ENCODE measurements around the gene ANKRD55.

Gene ANKRD55

DNA sequence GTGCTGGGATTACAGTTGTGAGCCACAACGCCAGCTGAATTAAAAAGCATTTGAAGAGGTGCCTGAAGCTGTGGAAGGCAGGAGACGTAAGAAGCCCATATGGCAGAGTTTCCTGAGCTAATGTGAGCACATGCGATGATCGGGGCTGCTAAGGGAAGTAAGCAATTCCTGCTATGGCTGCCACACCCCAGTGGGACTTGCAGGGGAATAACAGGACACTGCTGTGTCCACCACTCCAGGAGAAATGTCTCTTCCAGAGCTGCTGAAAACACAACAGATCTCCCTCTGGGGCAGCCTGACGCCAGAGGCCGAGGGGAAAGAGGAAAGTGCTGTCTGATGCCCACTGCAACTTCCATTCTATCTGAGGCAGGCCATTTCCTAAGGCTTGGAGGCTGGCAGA, 46.2 kb upstream of the ANKRD55 start:
- Histone ChIP-seq H3K14ac (ENCODE audit: low read length) (no peak overlapping the region), H3K18ac (ENCODE audit: low read length) (peak overlapping the region; percentile 0), H3K27ac (replicated peaks; ENCODE audit: low read length) (no peak overlapping the region), H3K9ac (ENCODE audit: low read depth, low read length, poor library complexity) (no peak overlapping the region), H4K91ac (ENCODE audit: low read depth, low read length, poor library complexity) (no peak overlapping the region), H2BK12ac (ENCODE audit: low read length) (no peak overlapping the region), H4K8ac (ENCODE audit: low read depth, low read length) (no peak overlapping the region), H2BK120ac (ENCODE audit: low read depth, low read length) (no peak overlapping the region), H3K4ac (ENCODE audit: low read length) (no peak overlapping the region), H3K79me1 (ENCODE audit: low read depth, low read length) (no peaks in the 10 kb centered on the region), H3K23ac (ENCODE audit: low read depth, low read length, poor library complexity) (no peak overlapping the region), H3K4me2 (ENCODE audit: insufficient read depth, low read length, poor library complexity, severe bottlenecking) (no peak overlapping the region), H3K4me3 (ENCODE audit: low read length in 2 of 2) (no peak overlapping the region), H2BK15ac (ENCODE audit: low read length) (no peak overlapping the region), H3K9me3 (replicated peaks in 1 of 2; ENCODE audit: control insufficient read depth in 2 of 2, insufficient read depth in 1 of 2, low read depth in 1 of 2, low read length in 2 of 2) (peaks cover 0 to 1% of the 10 kb centered on the region in 2 donors), H3K36me3 (replicated peaks in 1 of 2; ENCODE audit: control insufficient read depth in 2 of 2, insufficient read depth in 2 of 2, low read length in 2 of 2) (no peaks in the 10 kb centered on the region), H2AK5ac (ENCODE audit: low read depth, low read length) (no peak overlapping the region), H2AFZ (ENCODE audit: low read length) (no peak overlapping the region), H2BK5ac (ENCODE audit: low read length) (no peak overlapping the region), H3K27me3 (ENCODE audit: control insufficient read depth in 3 of 3, insufficient read depth in 3 of 3, low read depth in 1 of 3, low read length in 3 of 3) (no peaks in the 10 kb centered on the region), H3K4me1 (ENCODE audit: control insufficient read depth in 2 of 2, insufficient read depth in 1 of 2, low read depth in 1 of 2, low read length in 2 of 2) (peaks cover 0 to 17% of the 10 kb centered on the region in 2 donors)
- no peak for DNase-seq (ENCODE audit: low spot score)
- no CpG with 5 or more reads among the region's 6 CpGs for WGBS, 2 donors (ENCODE audit: extremely low coverage in 2 of 2, insufficient read length in 2 of 2, insufficient replicate concordance in 1 of 2)

- no peaks in the 10 kb centered on the region for H3K27me3 ChIP-seq (ENCODE audit: control insufficient read depth in 3 of 3, insufficient read depth in 3 of 3, low read depth in 1 of 3, low read length in 3 of 3)
- no CpG with 5 or more reads among the region's 7 CpGs for WGBS, 2 donors (ENCODE audit: extremely low coverage in 2 of 2, insufficient read length in 2 of 2, insufficient replicate concordance in 1 of 2)
- H2BK5ac ChIP-seq (ENCODE audit: low read length), result no peak overlapping the region
- H4K8ac ChIP-seq (ENCODE audit: low read depth, low read length), result no peak overlapping the region
- H2BK120ac ChIP-seq (ENCODE audit: low read depth, low read length), result no peak overlapping the region
- H3K4me2 ChIP-seq (ENCODE audit: insufficient read depth, low read length, poor library complexity, severe bottlenecking), result no peak overlapping the region
- no peak overlapping the region for H3K23ac ChIP-seq (ENCODE audit: low read depth, low read length, poor library complexity)
- no peak overlapping the region for H2BK12ac ChIP-seq (ENCODE audit: low read length)
- no peak overlapping the region for H3K14ac ChIP-seq (ENCODE audit: low read length)
- H3K36me3 ChIP-seq (replicated peaks in 1 of 2; ENCODE audit: control insufficient read depth in 2 of 2, insufficient read depth in 2 of 2, low read length in 2 of 2), result no peaks in the 10 kb centered on the region
- peak overlapping the region; percentile 77 for H3K27ac ChIP-seq (replicated peaks; ENCODE audit: low read length)
- H2BK15ac ChIP-seq (ENCODE audit: low read length), result no peak overlapping the region
- peak; percentile 69 for DNase-seq (ENCODE audit: low spot score)
- peak overlapping the region; percentile 58 for H2AFZ ChIP-seq (ENCODE audit: low read length)
- no peak overlapping the region for H3K4me3 ChIP-seq (ENCODE audit: low read length in 2 of 2)
- H3K4me1 ChIP-seq (ENCODE audit: control insufficient read depth in 2 of 2, insufficient read depth in 1 of 2, low read depth in 1 of 2, low read length in 2 of 2), result peaks cover 0 to 20% of the 10 kb centered on the region in 2 donors
- no peak overlapping the region for H3K9ac ChIP-seq (ENCODE audit: low read depth, low read length, poor library complexity)
- H3K4ac ChIP-seq (ENCODE audit: low read length), result no peak overlapping the region
- no peak overlapping the region for H4K91ac ChIP-seq (ENCODE audit: low read depth, low read length, poor library complexity)
- no peaks in the 10 kb centered on the region for H3K9me3 ChIP-seq (replicated peaks in 1 of 2; ENCODE audit: control insufficient read depth in 2 of 2, insufficient read depth in 1 of 2, low read depth in 1 of 2, low read length in 2 of 2)
- H2AK5ac ChIP-seq (ENCODE audit: low read depth, low read length), result no peak overlapping the region
- H3K18ac ChIP-seq (ENCODE audit: low read length), result no peak overlapping the region
- H3K79me1 ChIP-seq (ENCODE audit: low read depth, low read length), result no peaks in the 10 kb centered on the region
Observed at GRCh38 chr5:56278335-56278753, 45.2 kb upstream of the ANKRD55 start.

- H4K8ac ChIP-seq (ENCODE audit: low read depth, low read length), result no peak overlapping the region
- H3K4me3 ChIP-seq (ENCODE audit: low read length in 2 of 2), result no peak overlapping the region
- peak overlapping the region; percentile 4 for H2AK5ac ChIP-seq (ENCODE audit: low read depth, low read length)
- no peak overlapping the region for H2BK5ac ChIP-seq (ENCODE audit: low read length)
- H3K9me3 ChIP-seq (replicated peaks in 1 of 2; ENCODE audit: control insufficient read depth in 2 of 2, insufficient read depth in 1 of 2, low read depth in 1 of 2, low read length in 2 of 2), result no peaks in the 10 kb centered on the region
- H2BK120ac ChIP-seq (ENCODE audit: low read depth, low read length), result no peak overlapping the region
- H3K9ac ChIP-seq (ENCODE audit: low read depth, low read length, poor library complexity), result no peak overlapping the region
- H3K79me1 ChIP-seq (ENCODE audit: low read depth, low read length), result no peaks in the 10 kb centered on the region
- no peak overlapping the region for H3K4me2 ChIP-seq (ENCODE audit: insufficient read depth, low read length, poor library complexity, severe bottlenecking)
- H3K23ac ChIP-seq (ENCODE audit: low read depth, low read length, poor library complexity), result no peak overlapping the region
- H3K27me3 ChIP-seq (ENCODE audit: control insufficient read depth in 3 of 3, insufficient read depth in 3 of 3, low read depth in 1 of 3, low read length in 3 of 3), result no peaks in the 10 kb centered on the region
- no peak overlapping the region for H3K4ac ChIP-seq (ENCODE audit: low read length)
- no peaks in the 10 kb centered on the region for H3K36me3 ChIP-seq (replicated peaks in 1 of 2; ENCODE audit: control insufficient read depth in 2 of 2, insufficient read depth in 2 of 2, low read length in 2 of 2)
- no peak overlapping the region for H4K91ac ChIP-seq (ENCODE audit: low read depth, low read length, poor library complexity)
- no peak for DNase-seq (ENCODE audit: low spot score)
- no peak overlapping the region for H3K14ac ChIP-seq (ENCODE audit: low read length)
- H3K4me1 ChIP-seq (ENCODE audit: control insufficient read depth in 2 of 2, insufficient read depth in 1 of 2, low read depth in 1 of 2, low read length in 2 of 2), result peaks cover 0 to 18% of the 10 kb centered on the region in 2 donors
- H3K27ac ChIP-seq (replicated peaks; ENCODE audit: low read length), result peak overlapping the region; percentile 77
- no peak overlapping the region for H2BK15ac ChIP-seq (ENCODE audit: low read length)
- H3K18ac ChIP-seq (ENCODE audit: low read length), result peak overlapping the region; percentile 91
- WGBS, 2 donors (ENCODE audit: extremely low coverage in 2 of 2, insufficient read length in 2 of 2, insufficient replicate concordance in 1 of 2), result no CpG with 5 or more reads among the region's 2 CpGs
- H2BK12ac ChIP-seq (ENCODE audit: low read length), result no peak overlapping the region
- no peak overlapping the region for H2AFZ ChIP-seq (ENCODE audit: low read length)
Observed at GRCh38 chr5:56277573-56277972, 44.4 kb upstream of the ANKRD55 start.

DNA sequence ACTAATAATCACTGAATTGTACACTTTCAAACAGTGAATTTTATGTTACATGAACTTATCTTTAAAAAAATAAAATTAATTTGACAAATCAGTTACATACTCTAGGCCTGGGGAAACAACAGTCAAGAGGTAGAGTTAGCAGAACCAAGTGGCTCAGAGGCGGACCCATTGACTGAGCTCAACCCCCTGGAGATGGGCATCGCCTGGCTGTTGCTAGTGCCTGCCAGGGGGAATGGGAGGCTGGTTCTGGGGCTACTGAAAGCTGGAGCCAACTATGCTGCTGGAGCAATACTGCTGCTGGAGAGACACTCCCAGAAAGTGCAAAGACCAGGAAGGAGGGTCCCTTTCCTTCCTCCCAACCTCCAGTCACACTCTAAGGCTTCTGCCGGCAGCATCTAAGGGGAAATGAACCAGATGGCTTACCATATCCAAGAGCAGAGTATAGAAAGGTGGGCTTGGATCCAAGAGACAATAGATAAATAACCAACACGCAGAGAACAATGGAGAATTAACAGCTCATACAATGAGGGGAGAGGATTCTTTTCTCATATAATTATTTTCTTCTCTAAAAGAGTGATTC, 40.3 kb upstream of the ANKRD55 start:
- peaks cover 0 to 8% of the 10 kb centered on the region in 2 donors for H3K4me1 ChIP-seq (ENCODE audit: control insufficient read depth in 2 of 2, insufficient read depth in 1 of 2, low read depth in 1 of 2, low read length in 2 of 2)
- no peak for DNase-seq (ENCODE audit: low spot score)
- peak overlapping the region; percentile 73 for H2AK5ac ChIP-seq (ENCODE audit: low read depth, low read length)
- no peak overlapping the region for H3K23ac ChIP-seq (ENCODE audit: low read depth, low read length, poor library complexity)
- peak overlapping the region; percentile 27 for H2BK120ac ChIP-seq (ENCODE audit: low read depth, low read length)
- no peak overlapping the region for H3K14ac ChIP-seq (ENCODE audit: low read length)
- peak overlapping the region; percentile 49 for H3K18ac ChIP-seq (ENCODE audit: low read length)
- no peak overlapping the region for H4K91ac ChIP-seq (ENCODE audit: low read depth, low read length, poor library complexity)
- no peak overlapping the region for H3K4ac ChIP-seq (ENCODE audit: low read length)
- no peak overlapping the region for H3K4me2 ChIP-seq (ENCODE audit: insufficient read depth, low read length, poor library complexity, severe bottlenecking)
- H2BK12ac ChIP-seq (ENCODE audit: low read length), result no peak overlapping the region
- H3K4me3 ChIP-seq (ENCODE audit: low read length in 2 of 2), result no peak overlapping the region
- H3K36me3 ChIP-seq (replicated peaks in 1 of 2; ENCODE audit: control insufficient read depth in 2 of 2, insufficient read depth in 2 of 2, low read length in 2 of 2), result no peaks in the 10 kb centered on the region
- H3K9me3 ChIP-seq (replicated peaks in 1 of 2; ENCODE audit: control insufficient read depth in 2 of 2, insufficient read depth in 1 of 2, low read depth in 1 of 2, low read length in 2 of 2), result no peaks in the 10 kb centered on the region
- no peak overlapping the region for H2BK15ac ChIP-seq (ENCODE audit: low read length)
- no peak overlapping the region for H3K27ac ChIP-seq (replicated peaks; ENCODE audit: low read length)
- H2AFZ ChIP-seq (ENCODE audit: low read length), result no peak overlapping the region
- no peak overlapping the region for H4K8ac ChIP-seq (ENCODE audit: low read depth, low read length)
- no peak overlapping the region for H2BK5ac ChIP-seq (ENCODE audit: low read length)
- no peaks in the 10 kb centered on the region for H3K79me1 ChIP-seq (ENCODE audit: low read depth, low read length)
- H3K27me3 ChIP-seq (ENCODE audit: control insufficient read depth in 3 of 3, insufficient read depth in 3 of 3, low read depth in 1 of 3, low read length in 3 of 3), result no peaks in the 10 kb centered on the region
- H3K9ac ChIP-seq (ENCODE audit: low read depth, low read length, poor library complexity), result no peak overlapping the region
- WGBS, 2 donors (ENCODE audit: extremely low coverage in 2 of 2, insufficient read length in 2 of 2, insufficient replicate concordance in 1 of 2), result no CpG with 5 or more reads among the region's 4 CpGs
